IMR-90 (cell line): ENCODE results near the gene KLHL34.

Experiments used
- BHLHE40 ChIP-seq: fragments of 150-350 bp; IDR thresholded peaks from 2 replicates; pipeline ENCODE4 v1.6.1; 2016; ENCODE audit warnings: mild to moderate bottlenecking, low read depth, low read length
- CHD1 ChIP-seq: IDR thresholded peaks from 2 replicates; pipeline ENCODE4 v1.6.1; 2012; ENCODE audit warnings: low read depth, low read length, improper control_type of control experiment
- CTCF ChIP-seq: conservative IDR thresholded peaks from 2 replicates; pipeline ENCODE4 v1.5.1; 2012; ENCODE audit warnings: mild to moderate bottlenecking, low read depth, low read length, improper control_type of control experiment
- ELK1 ChIP-seq: fragments of 150-350 bp; IDR thresholded peaks from 2 replicates; pipeline ENCODE4 v1.6.1; 2016; ENCODE audit warnings: low read depth, mild to moderate bottlenecking, low read length, moderate library complexity, borderline replicate concordance
- FOS ChIP-seq: fragments of 150-350 bp; IDR thresholded peaks from 2 replicates; pipeline ENCODE4 v1.6.1; 2016; ENCODE audit warnings: low read depth, low read length
- MAZ ChIP-seq: IDR thresholded peaks from 2 replicates; pipeline ENCODE4 v1.6.1; 2012; ENCODE audit warnings: low read depth, mild to moderate bottlenecking, low read length, improper control_type of control experiment, moderate library complexity, borderline replicate concordance
- MXI1 ChIP-seq: IDR thresholded peaks from 2 replicates; pipeline ENCODE4 v1.6.1; 2012; ENCODE audit warnings: low read depth, mild to moderate bottlenecking, low read length, moderate library complexity, borderline replicate concordance
- POLR2A ChIP-seq: IDR thresholded peaks from 2 replicates; pipeline ENCODE4 v1.6.1; 2012; ENCODE audit warnings: mild to moderate bottlenecking, low read depth, low read length
- RCOR1 ChIP-seq: IDR thresholded peaks from 2 replicates; pipeline ENCODE4 v1.6.1; 2012; ENCODE audit warnings: mild to moderate bottlenecking, low read length, improper control_type of control experiment; ENCODE audit not compliant: insufficient replicate concordance
- RFX5 ChIP-seq: IDR thresholded peaks from 2 replicates; pipeline ENCODE4 v1.8.0; 2012; ENCODE audit warnings: low read depth, mild to moderate bottlenecking, low read length, moderate library complexity
- SMC3 ChIP-seq: fragments of 150-350 bp; IDR thresholded peaks from 2 replicates; pipeline ENCODE4 v1.6.1; 2016; ENCODE audit warnings: low read depth, mild to moderate bottlenecking, antibody characterized with exemption, low read length, moderate library complexity
- USF2 ChIP-seq: fragments of 150-350 bp; IDR thresholded peaks from 2 replicates; pipeline ENCODE4 v1.6.1; 2017; ENCODE audit warnings: mild to moderate bottlenecking, antibody characterized with exemption, low read length, low read depth

GRCh38 chrX:21705225-21705624, 47.1 kb upstream of the KLHL34 start:
- TF ChIP-seq CTCF (no peak), POLR2A (no peak), RFX5 (no peak), RCOR1 (no peak), ELK1 (no peak), CHD1 (no peak), MXI1 (no peak), BHLHE40 (no peak), FOS (no peak), MAZ (no peak), SMC3 (no peak), USF2 (no peak)
